G401 (cell line): ENCODE data around the gene PDIK1L. TPM values are rescaled to one million over a fixed set of nuclear protein-coding genes. Genes with fewer than 3 reads are reported as not detected.
A peak's percentile ranks its signal among the peaks of the same experiment; 100 is the strongest.

Source experiments
- DNase-seq: peaks from one replicate; pipeline ENCODE4 v3.0.0-alpha.2; 2015; ENCODE audit warnings: low spot score
- in situ Hi-C: cut with HindIII; loops from 2 replicates; pipeline ENCODE4 v1.10.0; 2016; ENCODE audit warnings: low sequenced_read_pairs, mixed read lengths
- total RNA-seq: library from RNA; depleted of rRNA; stranded (reverse); fragments of >200 nt; shearing (Covaris generic); gene quantifications from 2 replicates; pipeline ENCODE4 v1.2.3, GENCODE V29; 2014; rRNA removed

The PDIK1L gene
- total RNA-seq, 1 experiment from 2014 or later: 7.1 TPM

DNA sequence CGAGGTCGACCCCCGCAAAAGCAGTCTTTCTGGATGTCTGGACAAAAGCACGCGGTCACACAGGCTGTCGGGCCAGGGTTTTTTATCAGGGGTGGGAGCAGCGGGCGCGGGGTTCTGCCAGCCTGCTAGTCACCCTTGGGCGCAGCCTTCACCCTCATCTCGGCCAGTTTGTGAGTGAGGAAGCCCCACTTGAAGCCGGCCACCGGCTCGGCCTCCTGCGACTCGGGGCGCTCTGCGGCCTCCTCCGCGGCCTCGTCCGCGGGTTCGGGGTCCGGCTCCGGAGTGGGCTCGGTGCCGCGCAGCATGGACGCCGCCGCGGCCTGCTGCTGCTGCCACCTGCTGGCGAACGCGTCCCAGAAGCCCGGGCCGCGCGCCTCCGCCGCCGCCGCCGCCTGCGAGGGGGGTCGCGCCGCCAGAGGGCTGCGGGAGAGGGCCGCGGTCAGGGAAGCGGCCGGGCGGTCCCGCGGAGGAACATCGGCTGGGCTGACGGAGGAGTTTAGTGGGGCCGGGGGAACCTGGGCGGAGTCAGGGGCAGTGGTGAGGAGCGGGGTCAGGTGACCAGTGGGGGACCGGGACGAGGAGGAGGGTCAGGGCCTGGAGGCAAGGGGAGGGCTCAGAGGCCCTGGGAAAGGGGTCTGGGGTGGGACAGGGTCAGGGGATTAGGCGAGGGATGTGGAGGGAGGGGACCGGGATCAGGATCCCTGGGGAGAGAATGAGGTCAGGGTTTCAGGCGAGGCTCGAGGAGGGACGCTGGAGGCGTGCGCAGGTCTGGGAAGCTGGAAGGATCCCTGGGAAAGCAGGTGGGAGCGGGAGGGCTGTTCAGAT lies 52.6 kb downstream of the PDIK1L start:
- in situ Hi-C loops: no loop called here
- peak; percentile 25 for DNase-seq

DNA sequence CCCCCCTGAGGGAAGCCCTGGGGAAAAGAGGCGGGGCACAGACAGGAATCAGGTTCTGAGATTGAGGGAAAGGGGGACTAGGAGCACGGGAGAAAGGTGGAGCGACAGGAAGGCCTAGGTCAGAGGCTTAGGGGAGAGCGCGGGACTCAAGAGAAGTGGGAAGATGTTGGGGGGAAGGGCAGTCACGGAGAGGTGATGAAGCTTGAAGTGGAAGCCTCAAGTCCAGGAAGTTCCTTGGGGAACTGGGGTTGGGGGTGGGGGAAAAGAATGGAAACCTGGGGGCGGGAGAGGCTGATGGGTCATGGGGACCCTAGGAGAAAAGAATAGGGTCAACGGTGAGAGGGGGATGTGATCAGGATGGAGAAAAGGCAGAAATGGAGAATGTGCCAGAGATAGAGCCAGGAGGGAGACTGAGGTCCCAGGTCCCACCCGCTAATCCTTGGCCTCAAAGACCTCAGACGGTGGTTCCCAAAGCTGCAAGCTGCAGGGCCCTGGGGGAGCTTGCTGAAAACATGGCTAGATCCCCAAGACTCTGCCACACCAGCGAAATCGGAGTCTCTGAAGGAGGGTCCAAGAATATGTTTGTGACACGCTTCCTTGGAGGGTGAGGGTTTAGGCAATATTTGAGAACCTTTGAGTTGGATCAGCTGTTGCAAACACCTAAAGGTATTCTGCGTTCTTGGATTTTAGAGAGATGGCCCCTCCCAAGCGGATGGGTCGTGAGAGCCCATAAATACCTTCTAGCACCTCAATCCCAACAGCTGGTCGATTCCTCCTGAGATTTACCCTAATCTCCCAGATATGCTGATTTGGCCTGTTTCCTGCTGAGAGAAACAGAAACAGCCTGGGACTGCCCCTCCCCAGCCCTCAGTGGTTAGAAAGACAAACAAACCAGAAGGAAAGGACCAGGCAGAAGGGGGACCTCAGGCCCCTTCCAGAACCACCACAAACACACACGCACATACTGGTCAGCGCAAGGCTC lies 53.5 kb downstream of the PDIK1L start:
- in situ Hi-C loops: loop anchor here (5.0 kb wide), 1 partner anchor 63 kb away; no protein-coding TSS in a partner anchor

DNA sequence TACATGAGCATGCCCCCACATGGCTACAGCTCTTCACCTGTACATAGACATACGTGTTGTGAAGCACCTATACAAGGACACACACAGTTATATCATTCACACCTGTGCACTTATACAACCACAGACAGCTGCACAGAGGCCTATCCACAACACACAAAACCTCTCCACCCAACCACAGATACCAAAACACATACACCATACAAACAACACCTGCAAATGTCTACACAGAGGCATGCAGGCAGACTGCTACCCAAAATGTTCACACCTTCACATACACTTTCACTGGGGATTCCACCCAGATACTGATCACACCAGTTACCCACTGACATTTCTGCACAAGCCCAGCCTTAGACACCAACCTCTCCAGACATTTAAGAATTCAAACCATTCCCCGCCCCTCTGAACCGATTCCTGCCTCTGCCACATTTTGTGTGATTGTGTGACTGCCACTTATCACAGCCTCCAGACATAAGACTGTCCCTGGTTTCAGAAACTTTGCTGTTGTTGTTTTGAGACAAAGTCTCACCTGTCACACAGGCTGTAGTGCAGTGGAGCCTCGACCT lies 55.2 kb downstream of the PDIK1L start:
- DNase-seq: no peak
- in situ Hi-C loops: loop anchor here (5.0 kb wide), 1 partner anchor 64 kb away; no protein-coding TSS in a partner anchor

More for the DNA sequence above, 53.5 kb downstream of the PDIK1L start:
- DNase-seq: no peak

DNA sequence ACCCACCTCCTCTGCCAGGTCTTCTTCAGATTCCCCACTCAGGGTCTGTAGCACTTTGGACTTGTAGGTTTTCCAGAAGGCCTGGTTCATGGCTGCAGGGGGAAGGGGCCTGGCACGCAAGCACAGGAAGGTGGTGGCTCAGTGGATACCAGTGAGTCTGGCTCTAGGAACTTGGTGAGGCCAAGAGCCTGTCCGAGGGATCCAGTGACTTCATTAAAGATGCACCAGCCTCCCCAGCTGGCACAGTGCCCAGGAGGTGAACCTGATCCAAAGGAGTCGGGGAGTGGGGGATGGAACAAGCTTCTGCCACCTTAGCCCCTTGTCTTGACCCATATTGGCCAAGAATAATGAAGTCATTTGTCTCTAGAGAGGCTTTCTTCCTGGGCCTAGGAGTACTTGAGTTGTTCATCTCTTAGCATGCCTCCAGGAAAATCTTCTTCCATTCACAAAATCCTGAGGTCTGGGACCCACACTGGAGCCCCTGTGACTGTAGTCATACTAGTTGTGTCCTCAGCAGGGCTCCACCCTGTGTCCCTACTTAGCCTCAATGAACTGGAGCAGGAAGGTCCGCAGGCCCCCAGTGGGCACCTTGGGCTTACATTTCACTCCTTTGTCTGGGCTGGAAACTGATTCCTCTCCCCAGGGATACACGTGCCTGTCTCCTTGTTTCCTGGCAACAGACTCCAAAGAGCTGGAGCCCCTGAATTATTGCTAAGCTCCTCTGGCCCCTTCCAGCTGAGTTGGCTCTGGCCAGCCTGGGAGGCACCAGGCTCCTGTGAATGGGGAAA lies 57.0 kb downstream of the PDIK1L start, which contains the start of gene C1orf232:
Gene C1orf232 (minus strand): TSS at position 554 of the 788 bp plus-strand sequence. CDS start 464 bp downstream, at position 90.
- in situ Hi-C loops: loop anchor here (5.0 kb wide), 1 partner anchor 66 kb away; no protein-coding TSS in a partner anchor

DNA sequence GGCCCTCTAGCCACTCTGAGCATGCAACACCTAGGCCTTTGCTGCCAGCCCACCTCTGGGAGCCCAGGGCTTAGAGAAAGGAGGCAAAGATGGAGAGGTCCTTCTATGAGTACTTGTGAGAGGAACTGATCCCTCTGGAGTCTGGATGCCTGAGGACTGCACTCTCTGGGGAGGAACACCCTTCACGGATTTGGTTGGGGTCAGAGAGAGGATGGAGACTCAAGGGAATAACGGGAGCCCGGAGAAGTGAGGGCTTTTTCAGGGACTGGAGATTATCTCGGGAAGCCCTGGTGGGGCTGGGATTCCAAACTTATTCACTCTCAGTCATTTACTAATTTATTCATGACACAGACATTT lies 57.6 kb downstream of the PDIK1L start:
- DNase-seq: peak; percentile 17
- in situ Hi-C loops: loop anchor here (5.0 kb wide), 1 partner anchor 67 kb away; no protein-coding TSS in a partner anchor

More for the DNA sequence above, 57.0 kb downstream of the PDIK1L start, which contains the start of gene C1orf232:
- DNase-seq: no peak

DNA sequence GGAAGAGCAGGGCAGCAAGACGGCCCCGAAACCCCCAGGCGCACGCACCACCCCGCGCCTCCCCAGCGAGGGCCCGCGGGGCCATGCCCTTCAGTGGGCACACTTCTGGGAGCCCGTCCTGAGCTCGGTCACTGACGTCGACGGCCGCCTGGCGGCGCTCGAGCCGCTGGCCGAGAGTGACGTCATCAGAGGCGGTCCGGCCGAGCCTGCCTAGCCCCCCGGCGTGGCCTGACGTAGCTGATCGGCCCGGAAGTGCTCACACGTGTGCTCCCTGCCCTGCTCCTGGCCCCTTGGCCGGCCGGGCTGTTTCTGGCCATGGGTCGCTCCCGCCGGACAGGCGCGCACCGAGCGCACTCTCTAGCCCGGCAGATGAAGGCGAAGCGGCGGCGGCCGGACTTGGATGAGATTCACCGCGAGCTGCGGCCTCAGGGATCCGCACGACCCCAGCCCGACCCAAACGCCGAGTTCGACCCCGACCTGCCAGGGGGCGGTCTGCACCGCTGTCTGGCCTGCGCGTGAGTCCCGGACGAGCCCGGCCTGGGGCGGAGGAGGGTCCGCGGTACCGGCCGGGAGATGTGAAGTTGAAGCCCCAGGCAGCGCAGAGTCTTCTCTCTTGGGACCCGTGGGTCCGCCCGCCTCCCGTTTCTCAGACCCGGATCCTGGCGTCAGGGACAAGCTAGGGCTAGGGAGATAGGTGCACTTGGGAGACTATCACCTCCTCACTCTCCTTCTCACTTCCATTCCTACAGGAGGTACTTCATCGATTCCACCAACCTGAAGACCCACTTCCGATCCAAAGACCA lies 58.2 kb downstream of the PDIK1L start, which contains the start of gene ZNF593:
Gene ZNF593 (plus strand): TSS at position 240 of the 803 bp plus-strand sequence. CDS start 76 bp downstream, at position 316.
- in situ Hi-C loops: loop anchor here (5.0 kb wide), 1 partner anchor 68 kb away; no protein-coding TSS in a partner anchor
- peak; percentile 91 for DNase-seq

DNA sequence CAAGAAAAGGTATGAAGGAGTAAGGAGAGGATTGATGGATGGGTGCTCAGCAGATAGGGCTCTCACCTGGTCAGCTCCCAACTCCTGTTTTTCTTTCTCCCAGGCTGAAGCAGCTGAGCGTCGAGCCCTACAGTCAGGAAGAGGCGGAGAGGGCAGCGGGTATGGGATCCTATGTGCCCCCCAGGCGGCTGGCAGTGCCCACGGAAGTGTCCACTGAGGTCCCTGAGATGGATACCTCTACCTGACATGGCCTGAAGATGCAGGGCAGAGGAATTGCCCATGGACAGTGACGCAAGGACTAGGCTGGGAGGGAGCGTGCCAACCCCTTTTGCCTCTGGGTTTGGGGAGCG lies 58.8 kb downstream of the PDIK1L start:
- no peak for DNase-seq
- in situ Hi-C loops: no loop called here

DNA sequence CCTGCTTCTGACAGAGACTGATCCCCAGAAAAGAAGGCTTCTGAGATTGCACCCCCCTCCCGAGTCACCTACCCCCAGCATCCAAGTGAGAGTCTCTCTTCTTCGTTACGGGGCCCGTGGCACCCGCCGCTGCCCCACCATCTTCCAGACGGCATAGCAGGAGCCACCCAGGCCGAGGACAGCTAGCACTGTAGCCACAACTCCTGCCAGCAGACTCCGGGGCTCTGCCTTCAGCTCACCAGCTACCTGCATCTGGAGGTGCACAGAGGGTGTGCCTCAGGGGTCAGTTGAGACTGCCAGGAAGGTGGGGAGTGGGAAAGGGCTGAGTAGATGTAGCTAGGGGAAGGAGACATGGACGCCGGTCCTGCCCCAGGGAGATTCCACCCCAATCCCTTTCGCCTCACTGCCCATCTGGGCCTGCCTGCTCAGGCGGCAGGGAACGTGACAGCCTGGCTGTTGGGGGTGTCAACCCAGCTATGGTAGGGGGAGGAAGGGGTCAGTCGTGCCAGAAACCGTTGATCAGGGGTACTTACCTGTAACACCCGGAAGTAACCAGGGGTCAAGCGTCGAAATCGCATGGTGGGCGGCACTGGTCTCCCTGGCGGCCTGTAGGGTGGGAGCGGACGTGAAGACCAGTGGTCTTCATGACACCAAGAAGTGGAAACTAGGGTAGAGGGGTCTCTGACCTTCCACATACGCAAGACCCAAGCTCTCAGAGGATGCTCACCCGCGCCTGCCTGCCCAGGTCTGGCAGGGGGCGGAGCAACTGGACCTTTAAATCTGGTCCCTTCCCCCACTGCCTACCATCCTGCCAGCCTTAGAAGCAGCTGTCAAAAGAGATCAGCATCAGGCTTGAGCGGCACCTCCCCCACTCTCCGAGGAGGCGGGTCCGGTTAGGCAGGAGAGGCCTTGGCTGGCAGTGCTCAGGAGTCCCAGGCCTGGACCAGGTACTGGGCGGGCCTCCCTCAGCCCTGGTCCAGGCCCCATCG lies 59.8 kb downstream of the PDIK1L start, which contains the start of gene ZNF593OS:
Gene ZNF593OS (minus strand): TSS at position 749 of the 989 bp plus-strand sequence. CDS start 171 bp downstream, at position 578.
- no peak for DNase-seq
- in situ Hi-C loops: no loop called here

Other genes with a start within 250 kb of the PDIK1L start
- gene PAQR7, start 236.1 kb upstream of the PDIK1L start, total RNA-seq: 17.4 and 18.3 TPM in 2 replicates
- 130 and 147 TPM in 2 replicates for gene STMN1, start 205.4 kb upstream of the PDIK1L start, total RNA-seq
- 6.5 and 9.2 TPM in 2 replicates for gene PAFAH2, start 113.8 kb upstream of the PDIK1L start, total RNA-seq
- 88.2 and 101 TPM in 2 replicates for gene EXTL1, start 90.0 kb upstream of the PDIK1L start, total RNA-seq
- gene SLC30A2, start 65.7 kb upstream of the PDIK1L start, total RNA-seq: 0.88 TPM in 1 of 2 replicates, not detected in the other
- gene TRIM63, start 44.2 kb upstream of the PDIK1L start, total RNA-seq: not detected in 2 replicates
- 3.5 and 5.1 TPM in 2 replicates for gene FAM110D, start 47.3 kb downstream of the PDIK1L start, total RNA-seq
- not detected in 2 replicates for gene C1orf232, start 57.1 kb downstream of the PDIK1L start, total RNA-seq
- 46.4 and 97.1 TPM in 2 replicates for gene ZNF593, start 58.1 kb downstream of the PDIK1L start, total RNA-seq
- gene ZNF593OS, start 60.0 kb downstream of the PDIK1L start, total RNA-seq: not detected in 2 replicates
- gene CNKSR1, start 65.7 kb downstream of the PDIK1L start, total RNA-seq: not detected in 2 replicates
- not detected in 2 replicates for gene CATSPER4, start 78.8 kb downstream of the PDIK1L start, total RNA-seq
- 16.7 and 19.1 TPM in 2 replicates for gene CEP85, start 122.4 kb downstream of the PDIK1L start, total RNA-seq
- gene SH3BGRL3, start 168.3 kb downstream of the PDIK1L start, total RNA-seq: 5.0 and 7.4 TPM in 2 replicates
- 21.0 and 27.3 TPM in 2 replicates for gene UBXN11, start 194.8 kb downstream of the PDIK1L start, total RNA-seq
- 0.55 and 2.3 TPM in 2 replicates for gene CD52, start 206.1 kb downstream of the PDIK1L start, total RNA-seq
- gene CRYBG2, start 242.3 kb downstream of the PDIK1L start, total RNA-seq: 5.5 and 18.6 TPM in 2 replicates